Transverse colon (tissue), 4 donors: ENCODE measurements around the gene LEFTY1. TPM values are rescaled to one million over a fixed set of nuclear protein-coding genes. Genes with fewer than 3 reads are reported as not detected.

Experiments used
- DNase-seq: peaks from one replicate; pipeline ENCODE4 v3.0.0-alpha.2; 2019
- H3K27ac ChIP-seq, 4 donors: fragments of 200-600 bp; sonication (generic); 2 replicates each; pipeline ENCODE4 v1.5.1; 2016 to 2018; ENCODE audit warnings: inconsistent platforms in 4 of 4
- H3K27me3 ChIP-seq: fragments of 200-600 bp; sonication (generic); 2 replicates; pipeline ENCODE4 v1.5.1; 2017; ENCODE audit warnings: inconsistent platforms
- H3K36me3 ChIP-seq, 4 donors: fragments of 200-600 bp; sonication (generic); 2 replicates each; pipeline ENCODE4 v1.5.1; 2017 to 2019; ENCODE audit warnings: inconsistent platforms in 4 of 4
- H3K4me1 ChIP-seq, 4 donors: fragments of 200-600 bp; sonication (generic); 2 replicates each; pipeline ENCODE4 v1.5.1; 2017 to 2020; ENCODE audit warnings: inconsistent platforms in 4 of 4
- H3K4me3 ChIP-seq, 4 donors: fragments of 200-600 bp; sonication (generic); 1 replicate in 1 of 4; 2 replicates in 3 of 4; pipeline versions ENCODE4 v1.5.1 to v1.6.1; 2017 to 2019; ENCODE audit warnings: inconsistent platforms in 4 of 4
- H3K9me3 ChIP-seq, 2 donors: fragments of 200-600 bp; sonication (generic); 2 replicates each; pipeline ENCODE4 v1.5.1; 2017 to 2019; ENCODE audit warnings: inconsistent platforms in 2 of 2
- CTCF ChIP-seq, 5 experiments: fragments of 200-600 bp in 3 of 5; fragments of 450-650 bp in 2 of 5; sonication (generic) in 3 of 5; IDR thresholded peaks; 1 replicate in 2 of 5; 2 replicates in 3 of 5; pipeline ENCODE4 v1.5.1; 2016 to 2017; ENCODE audit warnings: antibody characterized with exemption in 5 of 5, inconsistent platforms in 3 of 5, mild to moderate bottlenecking in 2 of 5, moderate library complexity in 1 of 5
- EP300 ChIP-seq: sonication (generic); formaldehyde crosslinking; IDR thresholded peaks from one replicate; pipeline ENCODE4 v1.6.1; 2017; ENCODE audit warnings: antibody characterized with exemption, low read depth
- POLR2A ChIP-seq: fragments of 450-650 bp; IDR thresholded peaks from one replicate; pipeline ENCODE4 v1.6.1; 2016; ENCODE audit warnings: antibody characterized with exemption, mild to moderate bottlenecking, moderate library complexity
- POLR2AphosphoS5 ChIP-seq, 3 donors: sonication (generic); formaldehyde crosslinking; IDR thresholded peaks; one replicate each; pipeline ENCODE4 v1.6.1; 2016; ENCODE audit warnings: antibody characterized with exemption in 3 of 3
- WGBS, 2 donors: methylation state at CpG; one replicate each; pipeline ENCODE4 v1.1.5; 2018; ENCODE audit warnings: low coverage in 1 of 2; 5-methylcytosine and 5-hydroxymethylcytosine counted together
- in situ Hi-C, 4 donors: fragments of 200-750 bp; cut with MboI; loops; one replicate each; pipeline versions ENCODE4 v1.15.0 to v1.15.1; 2017; ENCODE audit warnings: low sequenced_read_pairs in 3 of 4, low pct_ligation_motif_present in 1 of 4, low pct_unique_long_range_greater_than_20kb in 1 of 4
- intact Hi-C: fragments of 100-400 bp; cut with DNase I; formaldehyde crosslinking; loops from one replicate; pipeline ENCODE4 v1.15.1; 2023; ENCODE audit warnings: low total_unique reads
- total RNA-seq, 4 donors: library from RNA; depleted of rRNA; stranded (reverse); fragments of >200 nt; gene quantifications; one replicate each; pipeline ENCODE4 v1.1.0, GENCODE V29; 2016

Gene LEFTY1
- total RNA-seq, 4 donors from 2014 or later = 86.0 to 320 (median 214) TPM

- H3K4me1 ChIP-seq = peaks cover 9 to 32% (median 26%) of the 10 kb centered on the region in 4 donors
- in situ Hi-C loops (loop anchor here in 2 of 4 donors (25.0 kb wide), 2 partner anchors 136 to 436 kb away; partner anchors contain the start of gene SRP9 (in 1 of the 2)), intact Hi-C loops (no loop called here)
- no peak for TF ChIP-seq POLR2AphosphoS5 (IDR thresholded peaks at IDR 0.05)
- TF ChIP-seq CTCF (IDR thresholded peaks at IDR 0.05) = no peak
- H3K9me3 ChIP-seq = no peaks in the 10 kb centered on the region
- H3K27me3 ChIP-seq = no peaks in the 10 kb centered on the region
- H3K4me3 ChIP-seq = peak overlapping the region; percentile 63 to 91 (median 86)
- peak overlapping the region; percentile 91 to 98 (median 94) for H3K27ac ChIP-seq
- no peaks in the 10 kb centered on the region for H3K36me3 ChIP-seq
- 0% methylated on average over 8 of the region's 8 CpGs; no CpG with 5 or more reads in 1 of the 2 donors for WGBS, 2 donors
- DNase-seq = peak; percentile 44
These were observed 34.4 kb upstream of the LEFTY1 start for GRCh38 chr1:225923381-225923691.

GRCh38 chr1:225921734-225922709 is 33.1 kb upstream of the LEFTY1 start:
- H3K4me1 ChIP-seq = peaks cover 9 to 32% (median 26%) of the 10 kb centered on the region in 4 donors
- no peaks in the 10 kb centered on the region for H3K27me3 ChIP-seq
- intact Hi-C loops = no loop called here
- H3K4me3 ChIP-seq = no peak overlapping the region
- 92% methylated on average over 23 of the region's 23 CpGs; no CpG with 5 or more reads in 1 of the 2 donors for WGBS, 2 donors
- in situ Hi-C loops = loop anchor here in 2 of 4 donors (25.0 kb wide), 2 partner anchors 135 to 435 kb away; partner anchors contain the start of gene SRP9 (in 1 of the 2)
- H3K9me3 ChIP-seq = no peaks in the 10 kb centered on the region
- no peak for TF ChIP-seq POLR2AphosphoS5 (IDR thresholded peaks at IDR 0.05)
- TF ChIP-seq EP300 = no peak
- no peak for TF ChIP-seq POLR2A
- no peak for TF ChIP-seq CTCF (IDR thresholded peaks at IDR 0.05)
- no peak for DNase-seq
- no peaks in the 10 kb centered on the region for H3K36me3 ChIP-seq
- peak overlapping the region in 1 of 4 donors; percentile 94 for H3K27ac ChIP-seq

- peaks cover 9 to 29% (median 24%) of the 10 kb centered on the region in 4 donors for H3K4me1 ChIP-seq
- in situ Hi-C loops = loop anchor here in 2 of 4 donors (10.0 to 25.0 kb wide), 3 partner anchors 133 to 433 kb away; partner anchors contain the start of gene SRP9 (in 2 of the 2)
- TF ChIP-seq POLR2AphosphoS5 (IDR thresholded peaks at IDR 0.05) = no peak
- no peak for TF ChIP-seq CTCF (IDR thresholded peaks at IDR 0.05)
- no peak for TF ChIP-seq EP300
- no peak for TF ChIP-seq POLR2A
- H3K27ac ChIP-seq = peak overlapping the region in 3 of 4 donors; percentile 42 to 54 (median 44)
- no peak overlapping the region for H3K4me3 ChIP-seq
- no peaks in the 10 kb centered on the region for H3K36me3 ChIP-seq
- intact Hi-C loops = loop anchor here (10.0 kb wide), 1 partner anchor 145 kb away; the partner anchor contains the start of gene SRP9
- DNase-seq = peak; percentile 66
- no peaks in the 10 kb centered on the region for H3K27me3 ChIP-seq
- 23 to 36% methylated on average over 2 to 5 of the region's 5 CpGs for WGBS, 2 donors
- no peaks in the 10 kb centered on the region for H3K9me3 ChIP-seq
These were observed 31.0 kb upstream of the LEFTY1 start for GRCh38 chr1:225919906-225920305.

GRCh38 chr1:225918280-225918679 is 29.3 kb upstream of the LEFTY1 start:
- in situ Hi-C loops (loop anchor here in 2 of 4 donors (10.0 to 25.0 kb wide), 3 partner anchors 131 to 431 kb away; partner anchors contain the start of gene SRP9 (in 2 of the 2)), intact Hi-C loops (loop anchor here (10.0 kb wide), 1 partner anchor 143 kb away; the partner anchor contains the start of gene SRP9)
- Histone ChIP-seq H3K9me3 (no peaks in the 10 kb centered on the region), H3K4me3 (no peak overlapping the region), H3K27me3 (no peaks in the 10 kb centered on the region), H3K27ac (no peak overlapping the region), H3K4me1 (peaks cover 8 to 24% (median 17%) of the 10 kb centered on the region in 4 donors), H3K36me3 (no peaks in the 10 kb centered on the region)
- 81 to 94% methylated on average over 4 of the region's 4 CpGs for WGBS, 2 donors
- no peak for TF ChIP-seq POLR2A
- no peak for DNase-seq
